Measurements from ENCODE around the gene BRMS1.

DNA sequence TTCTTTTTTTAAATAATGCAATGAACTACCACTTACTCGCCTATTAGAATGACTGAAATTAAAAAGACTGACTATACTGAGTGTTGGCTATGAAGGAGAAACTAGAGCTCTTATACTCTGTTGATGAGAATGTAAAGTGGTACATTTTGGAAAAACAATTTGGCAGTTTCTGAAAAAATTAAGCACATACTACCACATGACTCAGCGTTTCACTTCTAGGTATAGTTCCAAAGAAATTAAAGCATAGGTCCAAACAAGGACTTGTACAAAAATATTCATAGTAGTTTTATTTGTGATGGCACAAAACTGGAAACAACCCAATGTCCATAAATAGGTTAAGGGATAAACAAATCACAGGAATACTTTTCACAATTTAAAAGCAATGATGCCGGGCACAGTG is 49.0 kb upstream of the BRMS1 start:
- no peak for TF ChIP-seq EZH2 (IDR thresholded peaks at IDR 0.05; ENCODE audit: insufficient read depth, poor library complexity, severe bottlenecking)
- no peak for TF ChIP-seq EZH2phosphoT487 (IDR thresholded peaks at IDR 0.05; ENCODE audit: insufficient read depth, low read depth)
